Testis (tissue), 3 donors: ENCODE results near the gene ADRM1. TPM values are rescaled to one million over a fixed set of nuclear protein-coding genes. Genes with fewer than 3 reads are reported as not detected.

Source experiments
- DNase-seq: peaks from one replicate; pipeline ENCODE4 v3.0.0-alpha.2; 2019
- H3K27ac ChIP-seq, 2 donors: fragments of 200-600 bp; sonication (generic); one replicate each; pipeline ENCODE4 v1.5.1; 2019
- H3K27me3 ChIP-seq: fragments of 200-600 bp; sonication (generic); one replicate; pipeline ENCODE4 v1.5.1; 2019
- H3K36me3 ChIP-seq: fragments of 200-600 bp; sonication (generic); one replicate; pipeline ENCODE4 v1.5.1; 2017; ENCODE audit warnings: low read depth; ENCODE audit errors: missing control alignments
- H3K4me1 ChIP-seq: fragments of 200-600 bp; sonication (generic); one replicate; pipeline ENCODE4 v1.5.1; 2019
- H3K4me3 ChIP-seq, 2 donors: fragments of 200-600 bp; sonication (generic); one replicate each; pipeline ENCODE4 v1.5.1; 2017 to 2019
- H3K9me3 ChIP-seq: fragments of 200-600 bp; sonication (generic); one replicate; pipeline ENCODE4 v1.5.1; 2017
- POLR2A ChIP-seq: fragments of 450-650 bp; IDR thresholded peaks from one replicate; pipeline ENCODE4 v1.6.1; 2017; ENCODE audit warnings: antibody characterized with exemption, mild to moderate bottlenecking, moderate library complexity
- WGBS, 2 donors: methylation state at CpG; one replicate each; pipeline ENCODE4 v1.1.5; 2018; 5-methylcytosine and 5-hydroxymethylcytosine counted together
- intact Hi-C: fragments of 100-400 bp; cut with DNase I; formaldehyde crosslinking; loops from one replicate; pipeline ENCODE4 v1.15.1; 2023; ENCODE audit warnings: low total_unique reads
- polyA plus RNA-seq: library from polyadenylated mRNA; stranded (reverse); fragments of 350-450 nt; fragmentation: Illumina TruSeq; extraction: RNeasy Lipid Tissue Mini Kit (QIAGEN cat#74804); gene quantifications from one replicate; pipeline ENCODE4 v1.2.3, GENCODE V29; 2014; ENCODE audit warnings: low read depth, low replicate concordance; ENCODE audit not compliant: insufficient read depth
- total RNA-seq, 2 donors: library from RNA; depleted of rRNA; stranded (reverse); fragments of >200 nt; gene quantifications; one replicate each; pipeline ENCODE4 v1.2.3, GENCODE V29; 2016
- TF ChIP-seq, protein P1 (sequence below), 3 experiments: fragments of 450-650 bp in 2 of 3; fragments of 200-600 bp in 1 of 3; sonication (generic) in 1 of 3; IDR thresholded peaks; one replicate each; pipeline ENCODE4 v1.5.1; 2016 to 2019; ENCODE audit warnings: antibody characterized with exemption in 3 of 3, mild to moderate bottlenecking in 2 of 3, moderate library complexity in 1 of 3

ADRM1 gene
- total and polyA plus RNA-seq, 3 donors from 2014 or later, result 191 to 286 (median 283) TPM

GRCh38 chr20:62318400-62319345, 15.9 kb downstream of the ADRM1 start:
- Histone ChIP-seq H3K27ac (peak overlapping the region in 1 of 2 donors; percentile 25), H3K4me3 (no peak overlapping the region), H3K36me3 (no peaks in the 10 kb centered on the region), H3K9me3 (no peaks in the 10 kb centered on the region), H3K4me1 (peaks cover 31% of the 10 kb centered on the region), H3K27me3 (no peaks in the 10 kb centered on the region)
- intact Hi-C loops, result no loop called here
- no peak for DNase-seq
- TF ChIP-seq POLR2A, result no peak
- TF ChIP-seq, protein P1, sequence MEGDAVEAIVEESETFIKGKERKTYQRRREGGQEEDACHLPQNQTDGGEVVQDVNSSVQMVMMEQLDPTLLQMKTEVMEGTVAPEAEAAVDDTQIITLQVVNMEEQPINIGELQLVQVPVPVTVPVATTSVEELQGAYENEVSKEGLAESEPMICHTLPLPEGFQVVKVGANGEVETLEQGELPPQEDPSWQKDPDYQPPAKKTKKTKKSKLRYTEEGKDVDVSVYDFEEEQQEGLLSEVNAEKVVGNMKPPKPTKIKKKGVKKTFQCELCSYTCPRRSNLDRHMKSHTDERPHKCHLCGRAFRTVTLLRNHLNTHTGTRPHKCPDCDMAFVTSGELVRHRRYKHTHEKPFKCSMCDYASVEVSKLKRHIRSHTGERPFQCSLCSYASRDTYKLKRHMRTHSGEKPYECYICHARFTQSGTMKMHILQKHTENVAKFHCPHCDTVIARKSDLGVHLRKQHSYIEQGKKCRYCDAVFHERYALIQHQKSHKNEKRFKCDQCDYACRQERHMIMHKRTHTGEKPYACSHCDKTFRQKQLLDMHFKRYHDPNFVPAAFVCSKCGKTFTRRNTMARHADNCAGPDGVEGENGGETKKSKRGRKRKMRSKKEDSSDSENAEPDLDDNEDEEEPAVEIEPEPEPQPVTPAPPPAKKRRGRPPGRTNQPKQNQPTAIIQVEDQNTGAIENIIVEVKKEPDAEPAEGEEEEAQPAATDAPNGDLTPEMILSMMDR (IDR thresholded peaks at IDR 0.05), result no peak
- 81 to 82% methylated on average over 12 to 36 of the region's 36 CpGs for WGBS, 2 donors

DNA sequence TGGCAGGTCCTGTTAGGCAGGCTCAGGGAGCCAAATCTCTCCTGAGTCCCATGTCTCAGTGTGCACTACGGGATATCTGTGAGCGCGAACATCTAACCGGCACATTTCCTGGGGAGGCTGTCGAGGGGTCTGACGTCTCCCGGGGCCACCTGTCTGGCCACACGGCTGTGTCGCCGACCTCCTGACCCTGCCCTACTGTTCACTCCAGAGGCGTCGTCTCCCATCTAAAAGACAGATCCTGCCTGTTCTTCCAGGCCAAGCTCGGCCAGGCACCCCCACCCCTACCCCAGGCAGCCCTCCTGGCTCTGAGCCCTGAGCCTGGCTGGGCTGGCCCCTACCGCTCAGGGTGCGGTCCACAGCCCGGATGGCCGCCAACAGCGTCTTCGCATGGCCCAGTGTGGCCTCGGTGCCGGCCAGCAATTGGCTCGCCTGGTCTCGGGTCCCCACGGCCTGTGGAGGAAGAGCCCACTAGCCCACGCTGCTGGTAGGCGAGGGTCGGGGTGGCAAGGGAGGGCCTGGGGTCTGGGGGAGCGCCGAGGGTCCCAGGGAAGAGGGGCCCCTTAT, 16.6 kb downstream of the ADRM1 start:
- TF ChIP-seq, protein P1 (IDR thresholded peaks at IDR 0.05), result no peak
- no peak for TF ChIP-seq POLR2A
- 64 to 73% methylated on average over 5 to 29 of the region's 29 CpGs for WGBS, 2 donors
- no peaks in the 10 kb centered on the region for H3K27me3 ChIP-seq
- H3K9me3 ChIP-seq, result no peaks in the 10 kb centered on the region
- no peak overlapping the region for H3K4me3 ChIP-seq
- no peaks in the 10 kb centered on the region for H3K36me3 ChIP-seq
- H3K4me1 ChIP-seq, result peaks cover 33% of the 10 kb centered on the region
- intact Hi-C loops, result no loop called here
- DNase-seq, result peak; percentile 51
- H3K27ac ChIP-seq, result peak overlapping the region; percentile 24 to 25

DNA sequence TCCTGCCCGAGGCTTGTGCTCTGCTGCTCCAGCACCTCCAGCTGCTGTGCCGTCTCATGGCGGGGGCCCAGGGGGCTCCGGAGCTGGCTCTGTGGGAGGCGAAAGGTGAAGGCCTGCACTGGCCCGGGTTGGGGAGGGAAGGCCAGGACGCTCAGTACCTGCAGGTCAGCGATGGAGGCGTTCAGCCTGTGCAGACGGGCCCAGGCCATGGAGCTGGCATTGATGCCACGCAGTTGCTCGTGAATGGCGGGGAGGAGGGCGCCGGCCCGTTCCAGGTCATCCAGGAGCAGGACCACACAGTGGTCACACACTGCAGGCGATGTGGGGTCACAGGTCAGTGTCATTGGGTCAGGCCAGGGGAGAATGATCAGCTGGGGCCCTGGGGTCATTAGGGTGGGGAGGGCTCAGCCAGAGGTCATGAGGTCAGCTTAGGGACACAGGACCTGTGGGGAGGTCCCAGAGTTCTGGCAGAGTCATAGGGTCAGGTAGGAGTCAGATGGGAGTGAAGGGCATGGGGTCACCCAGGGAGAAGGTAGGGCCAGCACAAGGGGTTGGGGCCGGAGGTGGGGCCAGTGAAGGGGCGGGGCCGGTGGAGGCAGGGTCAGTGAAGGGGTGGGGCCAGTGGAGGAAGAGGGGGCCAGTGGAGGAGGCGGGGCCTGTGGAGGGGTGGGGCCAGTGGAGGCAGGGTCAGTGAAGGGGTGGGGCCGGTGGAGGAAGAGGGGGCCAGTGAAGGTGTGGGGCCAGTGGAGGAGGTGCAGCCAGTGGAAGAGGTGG, 18.0 kb downstream of the ADRM1 start:
- no peak overlapping the region for H3K27ac ChIP-seq
- H3K4me1 ChIP-seq, result peaks cover 33% of the 10 kb centered on the region
- H3K9me3 ChIP-seq, result no peaks in the 10 kb centered on the region
- no peaks in the 10 kb centered on the region for H3K27me3 ChIP-seq
- H3K4me3 ChIP-seq, result no peak overlapping the region
- no peak for TF ChIP-seq POLR2A
- TF ChIP-seq, protein P1 (IDR thresholded peaks at IDR 0.05), result no peak
- 91 to 92% methylated on average over 15 to 22 of the region's 22 CpGs for WGBS, 2 donors
- H3K36me3 ChIP-seq, result no peaks in the 10 kb centered on the region
- intact Hi-C loops, result no loop called here
- no peak for DNase-seq

GRCh38 chr20:62321521-62321948, 18.7 kb downstream of the ADRM1 start:
- H3K9me3 ChIP-seq, result no peaks in the 10 kb centered on the region
- 84 to 86% methylated on average over 6 to 7 of the region's 7 CpGs for WGBS, 2 donors
- H3K4me3 ChIP-seq, result no peak overlapping the region
- no peaks in the 10 kb centered on the region for H3K36me3 ChIP-seq
- H3K27me3 ChIP-seq, result no peaks in the 10 kb centered on the region
- intact Hi-C loops, result no loop called here
- no peak for DNase-seq
- TF ChIP-seq, protein P1 (IDR thresholded peaks at IDR 0.05), result no peak
- no peak for TF ChIP-seq POLR2A
- peaks cover 31% of the 10 kb centered on the region for H3K4me1 ChIP-seq
- no peak overlapping the region for H3K27ac ChIP-seq
